Measurements from ENCODE around the gene MARCHF5.

- no peak for TF ChIP-seq EZH2phosphoT487 (IDR thresholded peaks at IDR 0.05; ENCODE audit: borderline replicate concordance)
- TF ChIP-seq CTCF (IDR thresholded peaks at IDR 0.05 in 2 of 3, conservative IDR thresholded peaks at IDR 0.05 in 1 of 3; ENCODE audit: borderline replicate concordance in 1 of 3, insufficient read depth in 1 of 3, low read depth in 2 of 3, low read length in 2 of 3) = no peak
- TF ChIP-seq POLR2A (IDR thresholded peaks at IDR 0.05; ENCODE audit: borderline replicate concordance, extremely low read depth, insufficient read depth, insufficient read length) = no peak
- no peak for TF ChIP-seq EZH2 (IDR thresholded peaks at IDR 0.05)
- TF ChIP-seq MAX (IDR thresholded peaks at IDR 0.05) = no peak
- TF ChIP-seq CEBPB (IDR thresholded peaks at IDR 0.05; ENCODE audit: low read depth) = no peak
- no peak for TF ChIP-seq TCF7L2 (IDR thresholded peaks at IDR 0.05; ENCODE audit: borderline replicate concordance, extremely low read depth, insufficient read depth, insufficient read length)
- no peak for TF ChIP-seq YY1 (IDR thresholded peaks at IDR 0.05; ENCODE audit: extremely low read depth, insufficient replicate concordance, low read depth, low read length)
- no peak for TF ChIP-seq RAD21 (IDR thresholded peaks at IDR 0.05; ENCODE audit: low read depth)
- no peak for TF ChIP-seq JUND (IDR thresholded peaks at IDR 0.05)
- no peak for TF ChIP-seq REST (IDR thresholded peaks at IDR 0.05; ENCODE audit: low read depth)
- no peak for TF ChIP-seq ZNF274 (IDR thresholded peaks at IDR 0.05; ENCODE audit: low read depth, low read length)
- no peak for TF ChIP-seq EGR1 (IDR thresholded peaks at IDR 0.05; ENCODE audit: low read depth)
Measured at GRCh38 chr10:92350411-92350810, 59.4 kb downstream of the MARCHF5 start.
